HG03558 (cell line): ENCODE data around the gene NLRP12.
"Not testable (repeated sequence)": the region's sequence is repeated elsewhere in the genome, so short reads cannot be mapped to it uniquely, and the experiment has no call there.

Experiments used
- ATAC-seq: cut with Tn5 transposase; IDR thresholded peaks from one replicate; pipeline ENCODE4 v1.9.1; 2021; ENCODE audit warnings: moderate number of reproducible peaks; ENCODE audit not compliant: unreplicated experiment; ENCODE audit errors: extremely low read depth

Gene NLRP12

GRCh38 chr19:53824134-53824611 is at the start of gene NLRP12:
Gene NLRP12, minus strand, starts transcription at chr19:53824314. Its CDS starts 140 bp downstream, at chr19:53824174.
- ATAC-seq = no peak

GRCh38 chr19:53872762-53873161 is 48.6 kb upstream of the NLRP12 start:
- ATAC-seq = no peak

GRCh38 chr19:53871454-53871853 is 47.3 kb upstream of the NLRP12 start:
- no peak for ATAC-seq

GRCh38 chr19:53870485-53870844 is 46.4 kb upstream of the NLRP12 start:
- no peak for ATAC-seq

GRCh38 chr19:53869805-53870484 is 45.8 kb upstream of the NLRP12 start:
- ATAC-seq = not testable (repeated sequence)

DNA sequence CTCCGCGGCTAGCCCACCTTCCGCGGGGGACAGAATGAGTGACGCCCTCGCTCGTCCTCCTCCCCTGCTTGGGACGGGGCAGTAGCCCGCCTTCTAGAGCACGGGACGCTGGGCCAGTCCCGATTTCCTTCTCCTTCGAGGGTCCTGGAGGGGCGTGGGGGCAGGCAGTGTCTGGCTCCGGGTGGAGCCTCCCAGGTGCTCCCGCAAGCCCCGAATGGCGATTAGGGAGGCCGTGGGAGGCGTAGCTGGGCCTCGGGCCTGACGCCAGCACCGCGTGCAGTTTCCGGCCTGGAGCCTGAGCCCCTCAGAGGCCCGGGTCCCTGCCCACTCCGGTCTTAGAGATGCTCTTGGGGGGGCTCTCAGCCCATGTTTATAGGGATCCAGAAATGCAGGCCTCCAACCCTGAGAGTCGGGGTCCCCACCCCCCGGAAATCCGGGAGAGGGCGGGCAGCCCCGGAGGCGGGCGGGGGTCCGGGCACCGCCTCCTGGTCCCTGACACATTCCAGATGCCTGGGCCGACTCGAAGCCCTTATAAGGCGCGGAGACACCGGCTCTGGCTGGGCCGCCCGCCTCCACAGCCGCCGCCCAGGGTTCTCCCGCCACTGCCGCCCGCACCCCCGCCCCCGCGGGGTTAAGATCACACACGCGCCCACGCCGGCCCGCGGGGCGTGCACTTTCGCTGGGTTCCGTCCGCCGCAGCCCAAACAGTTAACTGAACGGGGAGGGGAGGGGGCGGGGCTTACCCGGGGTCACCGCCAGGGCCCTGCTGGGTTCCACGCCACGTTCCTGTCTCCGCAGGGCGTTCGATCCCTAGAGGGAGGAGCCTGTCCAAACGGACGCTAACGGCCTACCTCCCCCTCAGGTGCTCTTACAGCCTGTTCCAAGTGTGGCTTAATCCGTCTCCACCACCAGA is 45.0 kb upstream of the NLRP12 start:
- ATAC-seq = no peak

- no peak for ATAC-seq
Observed at GRCh38 chr19:53868091-53868891, 44.2 kb upstream of the NLRP12 start.

DNA sequence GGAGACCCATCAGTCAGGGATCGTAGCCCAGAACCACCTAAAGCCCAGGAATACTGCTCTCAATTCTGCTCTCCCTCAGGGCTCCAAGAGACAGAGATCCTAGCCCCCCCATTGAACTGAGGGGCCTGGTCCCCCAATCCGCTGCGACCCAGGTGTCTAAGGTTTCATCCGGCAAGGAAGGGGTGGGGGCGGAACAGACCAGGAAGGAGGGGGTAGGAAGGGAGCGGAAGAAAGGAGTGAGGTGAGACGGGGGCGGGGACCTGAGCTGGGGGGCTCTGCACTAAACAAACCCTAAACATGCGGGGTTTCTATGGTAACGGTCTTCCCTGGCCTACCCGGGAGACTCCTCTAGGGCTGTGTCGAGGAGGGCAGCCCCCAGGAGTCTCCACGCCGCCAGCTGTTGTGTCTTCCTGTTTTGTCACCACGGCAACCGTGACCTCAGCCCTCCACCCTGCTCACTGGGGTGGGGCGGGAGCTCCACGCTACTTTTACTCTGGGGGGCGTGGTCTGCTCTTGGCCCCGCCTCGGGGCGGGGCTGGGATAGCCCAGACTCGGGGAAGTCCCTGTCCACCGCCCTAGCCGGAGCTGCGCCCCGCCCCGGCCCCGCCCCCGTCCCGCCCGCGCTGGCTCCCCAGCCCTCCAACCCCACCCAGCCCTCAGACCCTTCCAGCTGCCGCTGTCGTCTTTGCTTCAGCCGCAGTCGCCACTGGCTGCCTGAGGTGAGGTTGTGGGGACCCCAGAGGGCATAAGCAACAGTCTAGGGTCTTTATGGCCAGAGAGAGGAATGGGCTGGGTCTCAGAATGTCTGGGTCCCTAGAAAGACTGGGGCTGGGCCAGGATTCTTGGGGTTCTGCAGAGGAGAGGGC is 43.3 kb upstream of the NLRP12 start, which contains the start of gene MYADM:
Gene MYADM, plus strand, starts transcription at position 659 of the 866 bp plus-strand sequence. CDS start 5,647 bp downstream, outside the sequence.
- peak; percentile 69 for ATAC-seq

- no peak for ATAC-seq
Observed at GRCh38 chr19:53866865-53867224, 42.7 kb upstream of the NLRP12 start.

DNA sequence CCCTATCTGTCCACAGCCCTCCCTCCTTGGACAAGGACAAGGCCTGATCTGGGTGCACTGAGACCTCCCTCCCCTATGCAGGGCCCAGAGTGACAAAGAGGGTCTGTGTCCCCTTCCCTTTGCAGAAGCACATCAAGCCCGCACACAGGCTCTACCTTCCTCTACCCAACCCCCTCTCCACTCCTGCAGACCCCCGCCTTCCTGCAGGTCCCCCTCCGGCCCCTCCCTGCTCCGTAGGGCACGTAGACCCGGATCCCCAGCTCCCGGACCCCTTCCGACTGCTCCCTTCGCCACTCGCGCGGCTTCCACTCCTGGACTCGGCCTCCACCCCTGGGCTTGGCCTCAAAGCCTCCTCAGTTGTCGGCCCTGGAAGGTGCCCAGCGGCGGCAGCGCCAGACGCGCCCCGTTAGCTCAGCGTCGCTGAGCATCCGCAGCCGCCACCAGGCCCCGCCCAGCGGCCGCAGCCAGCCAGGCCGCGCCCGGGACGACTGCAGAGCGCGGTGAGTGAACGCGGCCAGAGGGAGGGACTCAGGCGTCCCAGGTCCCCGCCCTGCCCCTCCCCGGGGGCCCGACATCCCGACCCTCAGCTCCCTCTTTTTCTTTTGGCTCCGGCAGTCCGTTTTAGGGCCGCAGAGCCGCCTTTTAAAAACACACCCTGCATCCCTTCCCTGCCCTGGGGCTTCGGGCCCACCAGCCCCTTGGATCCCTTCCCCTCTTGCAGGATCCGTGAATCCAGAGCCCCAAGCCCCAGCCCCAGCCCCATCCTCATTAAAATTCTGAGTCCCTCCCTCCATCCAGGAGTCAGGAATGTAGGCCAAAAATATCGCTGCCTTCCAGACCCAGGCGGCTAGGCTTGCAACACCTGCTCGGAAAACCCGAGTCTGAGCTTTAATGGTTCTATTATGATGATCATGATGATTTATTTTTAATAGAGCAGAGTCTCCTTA is 42.1 kb upstream of the NLRP12 start:
- ATAC-seq = no peak

DNA sequence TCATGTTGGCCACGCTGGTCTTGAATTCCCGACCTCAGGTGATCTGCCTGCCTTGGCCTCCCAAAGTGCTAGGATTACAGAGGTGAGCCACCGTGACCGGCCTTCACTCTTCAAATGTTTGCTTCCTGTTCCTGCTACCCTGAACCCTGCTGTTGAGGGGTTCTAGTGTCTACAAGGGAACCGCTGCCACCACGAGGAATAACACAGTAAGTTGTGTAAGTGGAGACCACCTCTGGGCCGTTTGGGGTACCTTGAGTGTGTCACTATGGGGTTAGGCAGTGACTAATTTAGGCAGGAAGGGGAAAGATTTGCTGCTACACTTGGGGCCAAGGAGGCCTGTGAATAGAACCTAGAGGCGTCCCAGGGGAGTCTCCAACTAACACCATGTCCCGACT is 41.4 kb upstream of the NLRP12 start:
- ATAC-seq = no peak

DNA sequence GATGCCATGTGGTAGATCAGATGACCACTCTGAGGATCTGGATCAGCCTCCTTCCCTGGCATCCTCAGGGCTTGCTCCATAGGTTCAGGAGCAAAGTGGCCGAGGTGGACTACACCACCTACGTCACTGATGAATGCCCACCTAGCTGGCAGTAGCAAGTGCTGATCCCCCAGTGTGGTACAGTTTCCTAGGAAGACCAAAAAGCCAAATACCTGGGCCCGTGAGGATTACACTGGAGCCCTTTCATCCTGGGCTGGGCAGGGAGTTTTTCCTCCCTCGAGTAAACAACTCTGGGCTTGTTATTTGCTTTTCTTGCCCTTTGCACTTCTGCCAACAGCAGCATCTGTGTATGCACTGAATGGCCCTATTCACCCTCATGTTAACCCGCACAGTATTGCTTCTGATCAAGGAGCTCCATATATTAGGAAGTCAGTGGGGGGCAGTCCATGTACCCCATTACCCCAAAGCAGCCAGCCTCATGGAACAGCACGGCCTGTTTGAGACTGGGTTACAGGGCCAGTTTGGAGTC is 40.3 kb upstream of the NLRP12 start:
- no peak for ATAC-seq

- no peak for ATAC-seq
Observed at GRCh38 chr19:53853707-53854106, 29.6 kb upstream of the NLRP12 start.

DNA sequence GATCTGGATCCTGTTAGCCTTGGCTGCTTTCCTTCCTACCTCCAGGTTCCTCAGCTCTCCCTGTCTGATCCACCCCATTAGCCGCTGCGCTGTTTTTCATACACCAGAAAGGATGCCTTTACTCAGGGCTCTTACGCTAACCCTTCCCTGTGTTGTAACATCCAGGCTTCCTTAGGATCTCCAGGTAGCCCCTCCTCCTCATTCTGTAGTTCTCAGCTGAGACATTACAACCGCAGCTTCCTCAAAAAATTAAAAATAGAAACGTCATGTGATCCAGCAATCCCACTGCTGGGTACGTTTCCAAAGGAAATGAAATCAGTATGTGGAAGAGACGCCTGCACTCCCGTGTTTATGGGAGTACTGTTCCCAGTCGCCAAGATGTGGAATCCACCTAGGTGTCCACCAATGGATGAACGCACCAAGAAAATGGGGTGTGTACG is 25.1 kb upstream of the NLRP12 start:
- ATAC-seq = no peak

- no peak for ATAC-seq
Observed at GRCh38 chr19:53847555-53847954, 23.4 kb upstream of the NLRP12 start.

DNA sequence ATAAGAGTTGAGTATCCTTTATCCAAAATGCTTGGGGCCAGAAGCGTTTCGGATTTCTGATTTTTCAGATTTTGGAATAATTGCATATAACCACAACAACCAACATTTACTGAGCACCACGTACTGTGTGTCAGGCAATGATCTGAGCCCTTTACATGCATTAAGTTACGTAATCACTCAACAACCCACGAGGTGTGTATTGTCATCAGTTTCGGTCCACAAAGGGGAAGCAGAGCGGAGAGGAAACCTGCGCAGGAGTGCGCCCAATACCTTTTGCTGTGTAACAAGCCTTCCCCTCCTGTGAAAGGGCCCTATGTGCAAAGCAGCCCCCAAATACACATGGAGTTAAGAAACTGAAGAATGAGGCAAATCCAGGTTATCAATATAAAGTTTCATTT is 20.7 kb upstream of the NLRP12 start:
- no peak for ATAC-seq

DNA sequence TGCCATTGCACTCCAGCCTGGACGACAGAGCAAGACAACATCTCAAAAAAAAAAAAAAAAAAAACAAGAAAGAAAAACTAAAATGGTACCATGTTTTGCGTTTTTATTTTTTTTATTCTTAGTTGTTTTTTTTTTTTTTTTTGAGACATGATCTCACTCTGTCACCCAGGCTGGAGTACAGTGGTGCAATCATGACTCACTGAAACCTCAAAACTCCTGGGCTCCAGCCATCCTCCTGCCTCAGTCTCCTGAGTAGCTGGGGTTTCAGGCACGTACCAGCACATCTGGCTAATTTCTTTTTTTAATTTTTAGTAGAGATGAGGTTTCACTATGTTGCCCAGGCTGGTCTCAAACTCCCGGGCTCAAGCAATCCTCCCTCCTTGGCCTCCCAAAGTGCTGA is 16.8 kb upstream of the NLRP12 start:
- ATAC-seq = not testable (repeated sequence)

DNA sequence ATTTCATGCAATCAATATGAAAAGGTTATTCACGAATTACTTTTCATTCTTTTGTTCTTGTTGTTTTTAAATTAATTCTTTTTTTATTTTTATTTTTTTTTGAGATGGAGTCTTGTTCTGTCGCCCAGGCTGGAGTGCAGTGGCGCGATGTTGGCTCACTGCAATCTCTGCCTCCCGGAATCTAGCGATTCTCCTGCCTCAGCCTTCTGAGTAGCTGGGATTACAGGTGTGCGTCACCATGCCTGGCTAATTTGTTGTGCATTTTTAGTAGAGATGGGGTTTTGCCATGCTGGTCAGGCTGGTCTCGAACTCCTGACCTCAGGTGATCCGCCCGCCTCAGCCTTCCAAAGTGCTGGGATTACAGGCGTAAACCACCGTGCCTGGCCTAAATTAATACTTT is 16.1 kb upstream of the NLRP12 start:
- ATAC-seq = not testable (repeated sequence)
